Esophagus squamous epithelium (tissue), 5 donors: Measurements from ENCODE around the gene B3GNT4. TPM values are rescaled to one million over a fixed set of nuclear protein-coding genes. Genes with fewer than 3 reads are reported as not detected.

Experiments
- DNase-seq: peaks from one replicate; lab custom pipeline; 2025; lab: John Stamatoyannopoulos, UW
- H3K27ac ChIP-seq, 4 donors: fragments of 200-600 bp; sonication (generic); one replicate each; pipeline ENCODE4 v1.5.1; 2016 to 2019; ENCODE audit warnings: mild to moderate bottlenecking in 1 of 4
- H3K27me3 ChIP-seq, 4 donors: fragments of 200-600 bp; sonication (generic); 1 replicate in 3 of 4; 2 replicates in 1 of 4; pipeline versions ENCODE4 v1.5.1 to v1.6.0; 2017 to 2021; ENCODE audit warnings: antibody characterized with exemption in 1 of 4
- H3K36me3 ChIP-seq, 3 donors: fragments of 200-600 bp; sonication (generic); one replicate each; pipeline ENCODE4 v1.5.1; 2016 to 2019
- H3K4me1 ChIP-seq, 3 donors: fragments of 200-600 bp; sonication (generic); one replicate each; pipeline ENCODE4 v1.5.1; 2017 to 2019
- H3K4me3 ChIP-seq, 4 donors: fragments of 200-600 bp; sonication (generic); 1 replicate in 3 of 4; 2 replicates in 1 of 4; pipeline ENCODE4 v1.5.1; 2016 to 2019; ENCODE audit warnings: mild to moderate bottlenecking in 2 of 4, moderate library complexity in 1 of 4
- H3K9me3 ChIP-seq, 3 donors: fragments of 200-600 bp; sonication (generic); one replicate each; pipeline ENCODE4 v1.5.1; 2016 to 2019
- CTCF ChIP-seq, 6 experiments: fragments of 450-650 bp in 4 of 6; fragments of 200-600 bp in 2 of 6; sonication (generic) in 2 of 6; IDR thresholded peaks; one replicate each; pipeline ENCODE4 v1.5.1; 2016 to 2019; ENCODE audit warnings: antibody characterized with exemption in 6 of 6, mild to moderate bottlenecking in 4 of 6, moderate library complexity in 4 of 6
- POLR2A ChIP-seq, 4 donors: fragments of 450-650 bp; IDR thresholded peaks; one replicate each; pipeline ENCODE4 v1.6.1; 2017; ENCODE audit warnings: antibody characterized with exemption in 4 of 4, mild to moderate bottlenecking in 4 of 4, moderate library complexity in 3 of 4
- WGBS, 2 donors: methylation state at CpG; one replicate each; pipeline ENCODE4 v1.1.5; 2018; 5-methylcytosine and 5-hydroxymethylcytosine counted together
- intact Hi-C: fragments of 100-400 bp; cut with DNase I; formaldehyde crosslinking; loops from one replicate; pipeline ENCODE4 v1.15.0; 2022
- total RNA-seq, 4 donors: library from RNA; depleted of rRNA; stranded (reverse); fragments of >200 nt; gene quantifications; one replicate each; pipeline ENCODE4 v1.1.0, GENCODE V29; 2016
- donor health status: DM: yes; HTN: yes; CAD: no.

Gene B3GNT4
- total RNA-seq, 4 donors from 2014 or later, result 0.35 to 1.1 (median 0.47) TPM

- TF ChIP-seq POLR2A (IDR thresholded peaks at IDR 0.05) (no peak), CTCF (IDR thresholded peaks at IDR 0.05) (no peak)
- intact Hi-C loops, result no loop called here
- Histone ChIP-seq H3K9me3 (no peaks in the 10 kb centered on the region), H3K4me3 (no peak overlapping the region), H3K27ac (no peak overlapping the region), H3K27me3 (peaks cover 0 to 8% (median 0%) of the 10 kb centered on the region in 4 donors), H3K4me1 (no peaks in the 10 kb centered on the region), H3K36me3 (no peaks in the 10 kb centered on the region)
- no peak for DNase-seq
- 71 to 75% methylated on average over 8 of the region's 8 CpGs for WGBS, 2 donors
Observed at GRCh38 chr12:122161682-122162081, 41.8 kb upstream of the B3GNT4 start.

- no peak overlapping the region for H3K27ac ChIP-seq
- intact Hi-C loops, result no loop called here
- TF ChIP-seq CTCF (IDR thresholded peaks at IDR 0.05) (no peak), POLR2A (IDR thresholded peaks at IDR 0.05) (no peak)
- no peak overlapping the region for H3K4me3 ChIP-seq
- 69 to 90% methylated on average over 3 of the region's 3 CpGs for WGBS, 2 donors
- no peaks in the 10 kb centered on the region for H3K9me3 ChIP-seq
- H3K4me1 ChIP-seq, result no peaks in the 10 kb centered on the region
- peaks cover 0 to 8% (median 0%) of the 10 kb centered on the region in 4 donors for H3K27me3 ChIP-seq
- DNase-seq, result no peak
- H3K36me3 ChIP-seq, result no peaks in the 10 kb centered on the region
Observed at GRCh38 chr12:122162976-122163375, 40.5 kb upstream of the B3GNT4 start.

- Histone ChIP-seq H3K4me3 (no peak overlapping the region), H3K9me3 (no peaks in the 10 kb centered on the region), H3K27ac (no peak overlapping the region), H3K4me1 (no peaks in the 10 kb centered on the region), H3K27me3 (peaks cover 0 to 16% (median 0%) of the 10 kb centered on the region in 4 donors), H3K36me3 (no peaks in the 10 kb centered on the region)
- DNase-seq, result no peak
- TF ChIP-seq POLR2A (IDR thresholded peaks at IDR 0.05), result no peak
- no peak for TF ChIP-seq CTCF (IDR thresholded peaks at IDR 0.05)
- 73 to 78% methylated on average over 15 to 17 of the region's 22 CpGs for WGBS, 2 donors
- intact Hi-C loops, result no loop called here
Observed at GRCh38 chr12:122166422-122167349, 36.8 kb upstream of the B3GNT4 start.

- Histone ChIP-seq H3K36me3 (no peaks in the 10 kb centered on the region), H3K4me1 (no peaks in the 10 kb centered on the region), H3K27me3 (peaks cover 0 to 17% (median 0%) of the 10 kb centered on the region in 4 donors), H3K9me3 (no peaks in the 10 kb centered on the region), H3K27ac (no peak overlapping the region), H3K4me3 (no peak overlapping the region)
- DNase-seq, result no peak
- WGBS, 2 donors, result 80 to 86% methylated on average over 9 to 10 of the region's 10 CpGs
- intact Hi-C loops, result no loop called here
- TF ChIP-seq POLR2A (IDR thresholded peaks at IDR 0.05), result no peak
- no peak for TF ChIP-seq CTCF (IDR thresholded peaks at IDR 0.05)
Observed at GRCh38 chr12:122167356-122167925, 36.1 kb upstream of the B3GNT4 start.

GRCh38 chr12:122168492-122168891, 35.0 kb upstream of the B3GNT4 start:
- no peaks in the 10 kb centered on the region for H3K4me1 ChIP-seq
- peaks cover 0 to 17% (median 0%) of the 10 kb centered on the region in 4 donors for H3K27me3 ChIP-seq
- no peaks in the 10 kb centered on the region for H3K36me3 ChIP-seq
- WGBS, 2 donors, result 84 to 89% methylated on average over 3 of the region's 3 CpGs
- TF ChIP-seq CTCF (IDR thresholded peaks at IDR 0.05) (no peak), POLR2A (IDR thresholded peaks at IDR 0.05) (no peak)
- H3K9me3 ChIP-seq, result no peaks in the 10 kb centered on the region
- no peak for DNase-seq
- intact Hi-C loops, result no loop called here
- H3K4me3 ChIP-seq, result no peak overlapping the region
- no peak overlapping the region for H3K27ac ChIP-seq
